Astrocyte of the spinal cord (primary cell): ENCODE data around the gene TBX4.

ENCODE experiments used
- DNase-seq: peaks from one replicate; pipeline ENCODE4 v3.0.0; 2011; ENCODE audit warnings: low read depth, low spot score
- H3K4me3 ChIP-seq: 2 replicates; pipeline ENCODE4 v1.5.1; 2011; ENCODE audit warnings: low read depth, mild to moderate bottlenecking, low read length, moderate library complexity
- in situ Hi-C: cut with HindIII; loops from 2 replicates; pipeline ENCODE4 v1.10.0; 2017; ENCODE audit warnings: low sequenced_read_pairs
- TF ChIP-seq, protein P1 (sequence below): IDR thresholded peaks from 2 replicates; pipeline ENCODE4 v1.5.1; 2012; ENCODE audit warnings: low read depth, mild to moderate bottlenecking, low read length, inconsistent platforms

TBX4 gene

DNA sequence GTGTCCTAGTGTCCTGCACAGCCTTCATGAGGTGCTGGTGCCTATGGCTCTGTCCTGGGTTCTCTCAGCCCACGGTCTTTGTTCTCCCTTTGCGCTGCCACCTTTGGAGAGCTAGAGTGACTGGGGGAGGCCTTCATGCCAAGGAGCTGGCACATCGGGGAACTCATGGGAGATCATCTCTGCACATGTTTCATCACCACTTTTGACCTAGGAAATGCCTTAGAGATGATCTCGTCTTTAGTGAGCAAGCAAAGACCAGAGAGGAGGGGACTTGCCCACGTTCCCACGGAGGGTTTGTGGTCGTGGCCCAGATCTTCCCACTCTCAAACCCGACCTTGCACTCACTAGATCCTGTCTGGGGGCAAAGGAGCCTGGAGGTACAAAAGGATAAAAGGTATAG is 23.5 kb downstream of the TBX4 start:
- H3K4me3 ChIP-seq, result no peak overlapping the region
- in situ Hi-C loops, result no loop called here
- no peak for DNase-seq
- TF ChIP-seq, protein P1, sequence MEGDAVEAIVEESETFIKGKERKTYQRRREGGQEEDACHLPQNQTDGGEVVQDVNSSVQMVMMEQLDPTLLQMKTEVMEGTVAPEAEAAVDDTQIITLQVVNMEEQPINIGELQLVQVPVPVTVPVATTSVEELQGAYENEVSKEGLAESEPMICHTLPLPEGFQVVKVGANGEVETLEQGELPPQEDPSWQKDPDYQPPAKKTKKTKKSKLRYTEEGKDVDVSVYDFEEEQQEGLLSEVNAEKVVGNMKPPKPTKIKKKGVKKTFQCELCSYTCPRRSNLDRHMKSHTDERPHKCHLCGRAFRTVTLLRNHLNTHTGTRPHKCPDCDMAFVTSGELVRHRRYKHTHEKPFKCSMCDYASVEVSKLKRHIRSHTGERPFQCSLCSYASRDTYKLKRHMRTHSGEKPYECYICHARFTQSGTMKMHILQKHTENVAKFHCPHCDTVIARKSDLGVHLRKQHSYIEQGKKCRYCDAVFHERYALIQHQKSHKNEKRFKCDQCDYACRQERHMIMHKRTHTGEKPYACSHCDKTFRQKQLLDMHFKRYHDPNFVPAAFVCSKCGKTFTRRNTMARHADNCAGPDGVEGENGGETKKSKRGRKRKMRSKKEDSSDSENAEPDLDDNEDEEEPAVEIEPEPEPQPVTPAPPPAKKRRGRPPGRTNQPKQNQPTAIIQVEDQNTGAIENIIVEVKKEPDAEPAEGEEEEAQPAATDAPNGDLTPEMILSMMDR, result no peak

DNA sequence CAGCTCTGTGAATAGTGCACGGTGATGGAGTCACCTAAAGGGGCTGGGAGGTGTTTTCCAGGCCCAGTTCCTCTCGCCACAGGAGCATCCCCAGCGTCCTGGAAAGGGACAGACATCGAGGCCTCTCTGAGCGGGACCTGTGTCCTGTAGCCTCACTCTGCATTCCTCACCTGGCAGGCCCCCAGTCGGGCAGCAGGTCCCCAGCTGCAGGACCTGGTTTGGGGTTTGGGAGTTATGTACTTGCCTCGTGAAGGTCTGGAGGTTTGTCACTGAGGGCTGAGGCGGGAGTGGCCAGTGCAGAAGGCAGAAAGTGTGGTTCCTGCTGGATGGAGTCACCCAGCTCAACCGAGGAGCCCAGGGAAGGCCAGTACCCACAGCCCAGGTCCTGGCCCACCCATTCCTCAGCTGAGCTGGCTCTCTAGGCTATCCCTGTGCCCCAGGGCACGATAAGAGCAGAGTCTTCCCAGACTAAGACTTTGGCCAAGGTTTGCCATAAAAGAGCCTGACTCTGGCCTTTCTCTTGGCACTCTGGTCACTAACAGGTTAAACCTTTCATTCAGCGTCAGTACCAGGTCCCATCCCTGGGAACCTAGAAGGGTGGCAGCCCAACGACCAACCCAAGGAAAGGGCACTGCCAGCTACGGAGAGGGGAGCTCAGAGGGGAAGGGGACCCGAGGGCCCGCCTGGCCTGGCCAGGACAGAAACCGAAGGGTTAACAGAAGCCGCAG is 24.4 kb downstream of the TBX4 start:
- no peak overlapping the region for H3K4me3 ChIP-seq
- in situ Hi-C loops, result no loop called here
- TF ChIP-seq, protein P1, result no peak
- DNase-seq, result no peak

GRCh38 chr17:61477204-61477834 is 25.1 kb downstream of the TBX4 start:
- no peak for DNase-seq
- TF ChIP-seq, protein P1, result no peak
- no peak overlapping the region for H3K4me3 ChIP-seq
- in situ Hi-C loops, result no loop called here

DNA sequence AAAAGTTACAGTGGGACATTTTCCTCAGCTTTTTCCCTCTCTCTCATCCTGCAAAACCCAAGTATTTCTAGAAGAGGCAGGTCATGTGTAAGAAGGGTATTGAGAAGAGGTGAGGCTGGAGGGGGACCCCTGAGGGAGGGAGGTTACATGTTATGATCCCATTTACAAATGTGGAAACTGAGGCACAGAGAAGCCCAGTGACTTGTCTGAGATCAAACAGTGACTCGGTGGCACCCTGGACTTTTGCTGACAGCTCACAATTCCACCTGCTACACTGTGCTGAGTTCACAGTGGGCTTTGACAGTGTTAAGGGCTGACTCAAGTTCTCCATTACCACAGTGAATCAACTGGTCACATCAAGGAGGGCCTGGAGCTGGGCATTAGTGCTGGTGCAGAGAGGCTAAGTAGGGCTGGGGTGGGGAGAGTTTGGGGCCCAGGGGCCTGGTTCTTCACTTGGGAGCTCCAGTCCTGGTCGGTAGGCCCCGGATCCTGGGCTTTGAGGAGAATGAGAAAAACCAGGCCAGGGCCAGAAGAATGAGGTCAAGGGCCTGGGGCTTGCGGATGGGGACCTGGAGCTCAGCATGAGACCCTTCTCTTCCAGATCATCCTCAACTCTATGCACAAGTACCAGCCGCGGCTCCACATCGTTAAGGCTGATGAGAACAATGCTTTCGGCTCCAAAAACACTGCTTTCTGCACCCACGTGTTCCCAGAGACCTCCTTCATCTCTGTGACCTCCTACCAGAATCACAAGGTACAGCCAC is 26.0 kb downstream of the TBX4 start:
- H3K4me3 ChIP-seq, result no peak overlapping the region
- no peak for DNase-seq
- TF ChIP-seq, protein P1, result no peak
- in situ Hi-C loops, result no loop called here

DNA sequence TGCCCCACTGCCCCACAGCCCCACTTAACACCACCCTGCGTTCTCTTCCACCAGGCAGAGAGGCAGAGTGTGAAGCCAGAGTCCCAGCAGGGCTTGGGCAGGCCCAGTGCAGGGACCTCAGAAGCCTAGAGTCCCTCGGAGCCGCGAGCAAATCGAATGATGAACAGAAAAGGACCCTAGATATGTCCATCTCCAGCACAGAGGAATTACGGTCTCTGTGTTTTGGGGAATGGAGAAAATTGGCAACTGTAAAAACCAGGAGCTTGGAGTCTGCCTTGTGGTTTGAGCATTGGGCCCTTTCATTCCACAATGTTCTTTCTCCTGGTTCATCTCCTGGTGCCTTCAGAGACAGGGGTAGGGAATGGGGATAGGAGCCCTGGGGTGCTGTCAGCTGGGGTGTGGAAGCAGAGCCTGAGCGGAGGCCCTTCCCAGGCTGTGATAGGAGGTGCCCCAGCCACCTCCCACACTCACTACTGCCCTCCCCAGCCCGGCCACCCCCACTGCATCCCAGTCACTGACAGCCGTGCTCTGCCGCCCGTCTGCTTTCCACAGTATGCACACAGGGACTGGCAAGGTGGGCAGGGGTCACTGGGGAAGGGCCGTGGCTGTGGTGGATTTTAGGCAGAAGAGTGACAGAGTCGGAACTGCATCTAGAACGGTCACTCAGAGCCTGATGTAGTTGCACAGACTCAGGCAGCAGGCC is 26.7 kb downstream of the TBX4 start:
- H3K4me3 ChIP-seq, result no peak overlapping the region
- TF ChIP-seq, protein P1, result no peak
- DNase-seq, result no peak
- in situ Hi-C loops, result no loop called here
